Activated CD8-positive, alpha-beta memory T cell treated with anti-CD3 and anti-CD28 coated beads, Interleukin-2, amount 10 ng/mL, durations not matched to agents 7 days and 5 days (primary cell): ENCODE measurements around the gene RPS25. TPM values are rescaled to one million over a fixed set of nuclear protein-coding genes. Genes with fewer than 3 reads are reported as not detected.
"Not testable (repeated sequence)": the region's sequence is repeated elsewhere in the genome, so short reads cannot be mapped to it uniquely, and the experiment has no call there.

Source experiments
- ATAC-seq: fragments of 150-1000 bp; cut with Tn5 transposase; one replicate; pipeline ENCODE4 v1.10.0; 2021; ENCODE audit warnings: moderate library complexity
- CTCF ChIA-PET: fragments of 350-600 bp; sonication (Branson Sonifier 250); formaldehyde crosslinking; loops from one replicate; lab custom pipeline; 2021; ENCODE audit warnings: antibody characterized with exemption; lab: Charles Lee
- DNase-seq: peaks from one replicate; pipeline ENCODE4 v3.0.0-alpha.2; 2020
- H3K27ac Mint-ChIP-seq: one replicate; pipeline ENCODE4 v1.8.0; 2021; ENCODE audit warnings: mild to moderate bottlenecking, mixed read lengths
- H3K27me3 Mint-ChIP-seq: one replicate; pipeline ENCODE4 v1.8.0; 2021; ENCODE audit warnings: mixed read lengths
- H3K36me3 Mint-ChIP-seq: one replicate; pipeline ENCODE4 v1.8.0; 2021; ENCODE audit warnings: mild to moderate bottlenecking, mixed read lengths
- H3K4me1 Mint-ChIP-seq: one replicate; pipeline ENCODE4 v1.8.0; 2021; ENCODE audit warnings: mixed read lengths
- H3K4me3 Mint-ChIP-seq: one replicate; pipeline ENCODE4 v1.8.0; 2021; ENCODE audit warnings: mild to moderate bottlenecking, moderate library complexity, mixed read lengths
- H3K9me3 Mint-ChIP-seq: one replicate; pipeline ENCODE4 v1.8.0; 2022; ENCODE audit warnings: low read depth, mixed read lengths
- total RNA-seq, 2 experiments: library from RNA; stranded (reverse); gene quantifications; one replicate each; pipeline ENCODE4 v1.2.3, GENCODE V29; 2021

Gene RPS25
- total RNA-seq = 1,000 to 10,000 TPM in 1 of 2 experiments, 100 to 1,000 TPM in 1; 945 to 1,070 TPM

DNA sequence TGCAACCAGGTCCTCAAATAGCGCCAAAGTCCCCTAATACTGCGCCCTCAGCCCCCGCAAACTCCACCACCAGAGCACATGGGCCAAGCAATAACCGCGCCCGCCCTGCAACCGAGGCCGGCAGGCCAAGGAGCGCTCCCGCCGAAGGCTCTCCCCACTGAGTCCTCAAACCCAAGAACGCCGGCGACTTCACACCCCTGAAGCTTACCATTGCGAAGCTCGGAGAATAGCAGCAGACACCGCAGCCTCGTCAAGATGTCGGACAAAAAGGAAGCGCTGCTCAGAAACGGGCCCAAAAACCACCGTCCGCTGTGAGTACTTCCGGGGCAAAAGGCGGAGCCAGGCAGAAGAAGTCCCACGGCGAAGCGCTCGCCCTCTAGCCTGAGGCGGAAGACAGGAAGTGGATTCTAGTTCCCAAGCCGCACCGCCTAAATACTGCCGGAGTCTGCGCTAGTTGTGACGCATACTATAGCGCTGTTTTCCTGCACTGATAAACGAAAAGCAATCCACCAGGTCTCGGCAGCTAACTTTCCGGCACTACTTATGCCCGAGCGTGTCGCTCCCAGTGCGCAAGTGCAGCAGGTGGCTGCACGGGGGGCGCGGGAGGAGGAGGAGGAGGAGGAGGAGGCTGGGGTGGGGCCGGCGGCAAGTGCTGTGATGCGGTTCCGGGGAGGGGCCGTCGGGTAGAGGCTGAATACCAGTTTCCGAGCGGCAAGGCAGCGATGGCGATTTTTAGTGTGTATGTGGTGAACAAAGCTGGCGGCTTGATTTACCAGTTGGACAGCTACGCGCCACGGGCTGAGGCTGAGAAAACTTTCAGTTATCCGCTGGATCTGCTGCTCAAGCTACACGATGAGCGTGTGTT lies at the start of gene RPS25, which contains the start of gene TRAPPC4:
RPS25 (minus strand) TSS at position 270 of the 865 bp plus-strand sequence; CDS start at position 211, 59 bp downstream.
TRAPPC4 (plus strand) TSS at position 693 of the 865 bp plus-strand sequence; CDS start at position 723, 30 bp downstream.
- Mint-ChIP-seq H3K36me3 (peaks cover 59% of the 10 kb centered on the region), H3K27ac (peak within 1 kb of the TSS; percentile 99), H3K27me3 (no peaks in the 10 kb centered on the region), H3K9me3 (no peaks in the 10 kb centered on the region), H3K4me3 (peak within 1 kb of the TSS; percentile 94), H3K4me1 (peaks cover 56% of the 10 kb centered on the region)
- peak; percentile 98 for DNase-seq
- CTCF ChIA-PET = interaction anchor here (0.6 to 5.1 kb wide), 8 partner anchors 10 to 37 kb away, joined by 3 to 33 read pairs (median 4); partner anchors contain the start of genes CENATAC and SLC37A4
- ATAC-seq = peak; percentile 91

DNA sequence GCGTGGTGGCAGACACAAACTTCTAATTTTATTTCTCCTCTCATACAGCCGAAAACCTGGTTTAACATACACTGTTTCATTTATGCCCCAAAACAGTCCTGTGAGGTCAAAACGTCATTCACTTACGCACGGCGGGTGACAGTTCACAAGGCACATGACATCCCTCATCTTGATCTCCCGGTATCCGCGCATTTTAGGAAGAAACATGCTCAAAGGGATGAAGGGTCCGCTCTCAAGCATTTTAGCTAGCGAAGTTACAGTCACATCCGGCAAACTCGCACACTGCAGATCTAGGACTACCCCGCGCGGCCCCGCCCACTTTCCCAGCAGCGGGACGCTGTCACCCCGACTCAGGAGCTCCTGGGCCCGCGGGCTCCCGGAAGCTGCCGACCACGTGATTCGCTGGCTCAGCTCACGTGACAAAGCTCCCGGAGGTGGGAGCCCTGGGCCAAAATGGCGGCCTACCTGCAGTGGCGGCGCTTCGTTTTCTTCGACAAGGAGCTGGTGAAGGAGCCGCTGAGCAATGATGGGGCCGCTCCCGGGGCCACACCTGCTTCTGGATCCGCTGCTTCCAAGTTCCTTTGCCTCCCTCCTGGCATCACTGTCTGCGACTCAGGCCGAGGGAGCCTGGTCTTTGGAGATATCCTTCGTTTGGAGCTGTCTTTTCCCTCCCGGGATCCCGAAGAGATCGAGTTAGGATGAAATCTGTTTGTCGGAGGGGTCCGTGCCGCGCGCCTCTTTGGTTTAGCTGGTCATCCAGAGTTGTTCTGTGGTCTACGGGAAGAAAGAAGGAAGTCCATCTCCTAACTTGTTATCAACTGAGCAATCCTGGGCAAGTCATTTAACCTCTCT lies 49.5 kb upstream of the RPS25 start, which contains the start of gene VPS11:
VPS11 (plus strand) TSS at position 448 of the 852 bp plus-strand sequence; CDS start at position 454, 6 bp downstream.
- DNase-seq = peak; percentile 99
- Mint-ChIP-seq H3K27me3 (no peaks in the 10 kb centered on the region), H3K9me3 (no peaks in the 10 kb centered on the region), H3K27ac (peak within 1 kb of the TSS; percentile 96), H3K4me1 (peaks cover 35% of the 10 kb centered on the region), H3K4me3 (peak within 1 kb of the TSS; percentile 85), H3K36me3 (peaks cover 6% of the 10 kb centered on the region)
- CTCF ChIA-PET = interaction anchor here (0.6 to 2.7 kb wide), 28 partner anchors 10 to 271 kb away, joined by 3 to 15 read pairs (median 4); partner anchors contain the start of genes C2CD2L, CBL, DPAGT1 and HMBS
- peak; percentile 99 for ATAC-seq

DNA sequence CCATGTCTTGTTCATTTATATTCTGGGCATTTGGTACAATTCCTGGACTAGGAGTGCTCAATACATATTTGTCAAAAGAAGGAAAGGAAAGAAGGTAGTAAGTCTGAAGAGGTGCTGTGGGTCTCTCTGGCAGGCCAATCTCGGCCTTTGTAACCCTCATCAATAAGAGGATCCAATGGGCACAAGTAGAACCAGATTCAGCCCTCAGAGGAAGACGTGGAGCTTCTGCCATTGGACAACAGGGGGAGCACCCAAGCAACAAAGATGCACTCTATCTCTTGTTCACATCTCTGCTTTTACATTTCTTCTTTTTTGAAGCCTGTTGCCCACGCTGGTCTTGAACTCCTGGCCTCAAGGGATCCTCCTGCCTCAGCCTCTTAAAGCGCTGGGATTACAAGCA lies 47.2 kb upstream of the RPS25 start:
- CTCF ChIA-PET = interaction anchor here (0.5 to 2.7 kb wide), 15 partner anchors 10 to 273 kb away, joined by 3 to 8 read pairs (median 4); partner anchors contain the start of genes CBL and HMBS
- H3K27me3 Mint-ChIP-seq = no peaks in the 10 kb centered on the region
- H3K36me3 Mint-ChIP-seq = peaks cover 3% of the 10 kb centered on the region
- H3K4me1 Mint-ChIP-seq = peaks cover 35% of the 10 kb centered on the region
- peak overlapping the region; percentile 2 for H3K27ac Mint-ChIP-seq
- H3K9me3 Mint-ChIP-seq = no peaks in the 10 kb centered on the region
- DNase-seq (peak; percentile 73), ATAC-seq (peak; percentile 34)
- peak overlapping the region; percentile 42 for H3K4me3 Mint-ChIP-seq

DNA sequence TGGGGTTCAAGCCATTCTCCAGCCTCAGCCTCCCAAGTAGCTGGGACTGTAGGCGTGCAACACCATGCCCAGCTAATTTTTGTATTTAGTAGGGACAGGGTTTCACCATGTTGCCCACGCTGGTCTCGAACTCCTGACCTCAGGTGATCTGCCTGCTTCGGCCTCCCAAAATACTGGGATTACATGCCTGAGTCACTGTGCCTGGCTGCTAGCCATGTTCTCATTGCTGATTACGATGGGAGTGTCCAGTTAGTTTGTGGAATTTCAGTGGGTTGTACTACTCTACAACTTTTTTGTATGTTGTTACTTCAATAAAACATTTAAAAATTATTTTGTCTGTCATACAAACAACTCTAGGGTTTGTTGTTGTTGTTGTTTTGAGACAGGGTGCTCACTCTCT lies 44.6 kb upstream of the RPS25 start:
- H3K4me1 Mint-ChIP-seq = peaks cover 32% of the 10 kb centered on the region
- no peak overlapping the region for H3K27ac Mint-ChIP-seq
- H3K9me3 Mint-ChIP-seq = no peaks in the 10 kb centered on the region
- no peak for DNase-seq
- H3K27me3 Mint-ChIP-seq = no peaks in the 10 kb centered on the region
- peaks cover 5% of the 10 kb centered on the region for H3K36me3 Mint-ChIP-seq
- no peak overlapping the region for H3K4me3 Mint-ChIP-seq
- no peak for ATAC-seq
- CTCF ChIA-PET = interaction anchor here (0.7 to 1.1 kb wide), 2 partner anchors 23 to 134 kb away, joined by 3 read pairs; no protein-coding TSS in a partner anchor

DNA sequence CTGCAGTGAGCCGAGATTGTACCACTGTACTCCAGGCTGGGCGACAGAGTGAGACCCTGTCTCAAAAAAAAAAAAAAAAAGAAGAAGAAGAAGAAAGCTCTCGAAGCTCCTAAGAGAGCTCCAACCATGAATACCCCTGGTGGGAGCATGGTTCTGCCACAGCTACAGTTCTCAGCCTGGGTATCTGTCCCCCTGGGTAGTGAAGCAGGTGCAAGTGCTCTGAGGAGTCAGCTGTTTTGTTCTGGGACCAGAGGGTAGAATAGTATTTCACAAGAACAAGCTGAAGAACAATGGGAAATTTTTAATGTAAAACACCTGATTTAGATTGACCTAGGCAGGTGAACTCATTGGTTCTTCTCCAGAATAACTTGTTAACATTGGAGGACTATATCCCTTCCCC lies 43.1 kb upstream of the RPS25 start:
- no peak for DNase-seq
- peaks cover 26% of the 10 kb centered on the region for H3K4me1 Mint-ChIP-seq
- peaks cover 5% of the 10 kb centered on the region for H3K36me3 Mint-ChIP-seq
- H3K27ac Mint-ChIP-seq = no peak overlapping the region
- H3K4me3 Mint-ChIP-seq = no peak overlapping the region
- H3K9me3 Mint-ChIP-seq = no peaks in the 10 kb centered on the region
- no peak for ATAC-seq
- CTCF ChIA-PET = interaction anchor here (1.0 to 1.5 kb wide), 2 partner anchors 108 to 277 kb away, joined by 3 read pairs; no protein-coding TSS in a partner anchor
- H3K27me3 Mint-ChIP-seq = no peaks in the 10 kb centered on the region

DNA sequence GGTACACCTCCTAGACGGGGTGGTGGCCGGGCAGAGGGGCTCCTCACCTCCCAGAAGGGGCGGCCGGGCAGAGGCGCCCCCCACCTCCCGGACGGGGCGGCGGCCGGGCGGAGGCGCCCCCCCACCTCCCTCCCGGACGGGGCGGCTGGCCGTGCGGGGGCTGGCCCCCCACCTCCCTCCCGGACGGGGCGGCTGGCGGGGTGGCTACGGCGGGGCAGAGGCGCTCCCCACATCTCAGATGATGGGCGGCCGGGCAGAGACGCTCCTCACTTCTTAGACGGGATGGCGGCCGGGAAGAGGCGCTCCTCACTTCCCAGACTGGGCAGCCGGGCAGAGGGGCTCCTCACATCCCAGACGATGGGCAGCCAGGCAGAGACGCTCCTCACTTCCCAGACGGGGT lies 41.0 kb upstream of the RPS25 start:
- H3K27me3 Mint-ChIP-seq, ATAC-seq, CTCF ChIA-PET, H3K27ac Mint-ChIP-seq, DNase-seq, H3K9me3 Mint-ChIP-seq, H3K36me3 Mint-ChIP-seq: not testable (repeated sequence)
- Mint-ChIP-seq H3K4me3 (peak overlapping the region; percentile 22), H3K4me1 (peaks cover 27% of the 10 kb centered on the region)

DNA sequence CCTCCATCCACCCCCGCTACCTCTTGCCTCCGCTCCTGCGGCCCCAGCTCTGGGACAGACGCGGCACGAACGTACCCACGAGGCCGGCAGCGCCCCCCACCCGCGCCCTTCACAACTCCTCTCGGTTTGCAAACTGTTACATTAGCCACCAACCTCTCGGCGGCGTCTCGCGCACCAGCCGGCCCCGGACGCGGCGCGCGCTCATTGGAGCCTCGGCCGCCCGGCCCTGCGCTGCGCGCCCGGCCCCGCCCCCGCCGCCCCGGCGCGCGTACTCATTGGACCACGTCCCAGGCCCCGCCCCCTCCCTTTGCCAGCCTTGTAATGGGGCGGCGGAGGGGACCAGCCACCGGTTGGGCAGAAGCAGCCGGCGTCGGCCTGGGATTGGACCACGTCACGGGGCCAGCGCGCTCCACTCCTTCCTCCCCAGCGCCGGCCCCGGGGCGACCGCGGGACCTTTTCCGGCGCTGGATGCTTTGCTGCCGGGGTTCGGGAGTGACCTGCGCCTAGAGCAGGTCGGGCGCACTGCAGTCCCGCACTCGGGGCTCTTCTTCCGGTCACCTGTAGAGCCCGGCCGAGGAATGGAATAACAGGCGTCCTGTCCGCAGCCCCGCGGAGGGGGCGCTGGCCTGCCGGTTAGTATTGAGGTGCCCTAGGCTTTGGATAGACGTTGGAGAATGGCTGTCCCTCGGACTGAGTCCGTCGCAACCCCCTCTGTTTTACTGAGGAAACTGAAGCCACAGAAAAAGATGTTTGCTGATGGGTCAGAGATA lies 39.0 kb upstream of the RPS25 start, which contains the start of gene HYOU1:
HYOU1 (minus strand) TSS at position 206 of the 770 bp plus-strand sequence. CDS start 1,045 bp downstream, outside the sequence.
- peak within 1 kb of the TSS; percentile 91 for H3K27ac Mint-ChIP-seq
- no peaks in the 10 kb centered on the region for H3K27me3 Mint-ChIP-seq
- ATAC-seq = peak; percentile 96
- CTCF ChIA-PET = interaction anchor here (0.7 to 2.5 kb wide), 15 partner anchors 10 to 204 kb away, joined by 3 to 9 read pairs (median 4); partner anchors contain the start of genes CBL, DPAGT1, HINFP and HMBS
- H3K9me3 Mint-ChIP-seq = no peaks in the 10 kb centered on the region
- H3K4me1 Mint-ChIP-seq = peaks cover 36% of the 10 kb centered on the region
- peak; percentile 99 for DNase-seq
- H3K4me3 Mint-ChIP-seq = peak within 1 kb of the TSS; percentile 82
- peaks cover 24% of the 10 kb centered on the region for H3K36me3 Mint-ChIP-seq

DNA sequence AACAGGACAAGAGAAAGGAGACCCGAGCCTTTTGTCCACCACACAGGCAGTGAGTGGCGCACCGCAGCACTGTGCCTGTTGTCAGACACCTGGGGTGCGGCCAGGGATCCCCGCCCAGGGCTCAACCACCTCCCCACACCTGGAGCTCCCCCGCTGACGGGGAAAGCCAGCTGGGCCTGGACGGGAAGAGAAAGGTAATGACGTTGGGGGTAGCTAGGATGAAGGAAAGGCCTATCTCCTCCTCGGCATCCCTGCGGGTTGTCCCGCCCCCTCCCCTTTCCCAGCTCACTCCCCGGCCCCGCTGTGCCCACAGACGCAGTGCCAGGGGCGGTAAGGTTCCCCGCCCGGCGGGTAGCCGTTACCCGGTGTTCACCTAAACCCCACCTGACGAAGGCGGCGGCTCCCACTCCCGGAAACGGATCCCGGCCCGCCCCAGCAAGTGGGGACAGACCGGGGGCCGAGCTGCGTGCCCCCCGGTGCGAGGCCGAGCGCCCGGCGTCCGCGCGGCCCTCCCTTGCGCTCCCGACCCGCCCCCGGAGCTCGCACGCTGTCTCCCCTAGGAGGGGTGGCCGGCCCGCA lies 38.4 kb upstream of the RPS25 start:
- CTCF ChIA-PET = interaction anchor here (0.7 to 2.5 kb wide), 12 partner anchors 11 to 205 kb away, joined by 3 to 9 read pairs (median 4); partner anchors contain the start of genes DPAGT1, HINFP, HMBS and RPS25

DNA sequence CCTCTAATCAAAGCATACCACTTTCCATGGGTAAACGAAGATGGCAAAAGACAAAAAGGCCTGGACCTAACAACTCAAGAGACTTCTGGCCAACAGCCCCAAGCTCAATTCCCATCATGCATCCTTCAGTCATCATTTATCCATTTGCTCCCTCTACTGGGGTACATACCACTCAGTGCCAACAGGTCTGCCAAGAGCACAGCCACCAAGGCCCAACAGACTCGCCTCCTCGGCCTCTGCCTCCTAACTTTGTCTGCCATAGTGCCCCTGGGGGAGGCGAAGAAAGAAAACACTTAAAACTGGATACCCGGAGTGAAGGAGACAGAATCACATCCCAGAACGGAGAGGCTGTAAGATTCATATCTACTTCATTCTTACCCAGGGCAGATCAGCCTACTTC lies 37.8 kb upstream of the RPS25 start:
- Mint-ChIP-seq H3K4me1 (peaks cover 40% of the 10 kb centered on the region), H3K9me3 (no peaks in the 10 kb centered on the region), H3K27me3 (no peaks in the 10 kb centered on the region), H3K27ac (peak overlapping the region; percentile 68), H3K4me3 (peak overlapping the region; percentile 82), H3K36me3 (peaks cover 25% of the 10 kb centered on the region)
- CTCF ChIA-PET = interaction anchor here (0.9 to 2.5 kb wide), 11 partner anchors 9 to 149 kb away, joined by 3 to 9 read pairs (median 4); partner anchors contain the start of genes DPAGT1, HINFP, RPS25 and TRAPPC4
- ATAC-seq (no peak), DNase-seq (peak; percentile 45)

More for the DNA sequence above, 38.4 kb upstream of the RPS25 start:
- ATAC-seq (peak; percentile 0), DNase-seq (peak; percentile 66)
- Mint-ChIP-seq H3K4me1 (peaks cover 40% of the 10 kb centered on the region), H3K9me3 (no peaks in the 10 kb centered on the region), H3K27ac (peak overlapping the region; percentile 91), H3K4me3 (peak overlapping the region; percentile 82), H3K36me3 (peaks cover 26% of the 10 kb centered on the region), H3K27me3 (no peaks in the 10 kb centered on the region)

DNA sequence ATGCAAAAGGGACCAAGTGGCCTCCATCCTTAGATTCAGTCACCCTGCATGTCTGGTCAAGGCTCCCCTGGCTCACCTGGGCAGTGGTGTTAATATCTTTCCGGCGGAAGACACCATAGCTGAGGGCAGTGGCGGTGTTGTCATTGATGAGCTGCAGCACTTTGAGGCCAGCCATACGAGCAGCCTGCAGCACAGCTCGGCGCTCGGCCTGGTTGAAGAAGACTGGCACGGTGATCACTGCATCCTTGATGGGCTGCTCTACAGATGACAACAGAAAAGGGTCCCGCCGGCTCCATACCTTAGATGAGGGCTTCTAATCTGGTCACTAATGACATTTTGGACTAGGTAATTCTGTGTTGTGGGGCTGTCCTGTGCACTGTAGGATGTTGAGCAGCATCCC lies 36.3 kb upstream of the RPS25 start:
- Mint-ChIP-seq H3K9me3 (no peaks in the 10 kb centered on the region), H3K4me1 (peaks cover 43% of the 10 kb centered on the region), H3K27me3 (no peaks in the 10 kb centered on the region), H3K27ac (no peak overlapping the region), H3K4me3 (no peak overlapping the region), H3K36me3 (peaks cover 31% of the 10 kb centered on the region)
- CTCF ChIA-PET = interaction anchor here (2.2 kb wide), 1 partner anchor 36 kb away, joined by 7 read pairs; the partner anchor contains the start of genes RPS25 and TRAPPC4
- no peak for DNase-seq
- no peak for ATAC-seq

DNA sequence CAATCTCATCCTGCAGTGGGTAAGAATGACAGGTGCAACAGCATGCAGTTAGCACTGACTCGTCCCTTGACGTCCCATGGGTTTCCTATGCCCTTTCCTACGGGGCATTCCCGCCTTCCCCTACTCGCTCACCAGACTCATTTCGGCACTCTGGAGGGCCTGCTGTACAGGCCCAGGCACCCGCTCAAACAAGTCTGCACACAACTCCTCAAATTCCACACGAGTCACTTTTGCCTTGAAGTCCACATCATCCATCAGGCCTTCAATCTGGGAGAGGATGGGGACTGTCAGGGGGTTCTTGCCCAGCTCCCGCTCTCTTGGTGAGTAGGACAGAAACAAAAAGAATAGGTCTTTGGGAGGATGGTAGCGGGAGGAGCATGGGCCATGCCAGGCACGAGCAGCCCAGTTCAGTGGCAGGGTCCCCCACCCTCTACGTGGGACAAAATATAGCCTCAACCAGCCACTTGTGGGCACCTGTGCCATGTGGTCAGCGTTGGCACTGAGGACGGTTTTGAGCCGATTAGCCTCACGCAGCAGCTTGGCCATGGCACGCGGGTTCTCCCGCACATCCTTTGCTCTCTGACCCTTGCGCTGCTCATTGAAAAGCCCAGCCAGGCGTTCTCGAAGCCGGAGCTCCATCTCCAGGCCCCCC lies 34.1 kb upstream of the RPS25 start:
- peaks cover 40% of the 10 kb centered on the region for H3K4me1 Mint-ChIP-seq
- CTCF ChIA-PET = interaction anchor here (0.9 to 2.5 kb wide), 3 partner anchors 13 to 22 kb away, joined by 3 to 8 read pairs (median 3); partner anchors contain the start of genes SLC37A4 and VPS11
- no peak overlapping the region for H3K4me3 Mint-ChIP-seq
- no peaks in the 10 kb centered on the region for H3K27me3 Mint-ChIP-seq
- ATAC-seq = no peak
- peak overlapping the region; percentile 26 for H3K27ac Mint-ChIP-seq
- H3K36me3 Mint-ChIP-seq = peaks cover 39% of the 10 kb centered on the region
- DNase-seq = no peak
- H3K9me3 Mint-ChIP-seq = no peaks in the 10 kb centered on the region
